Cardiac muscle cell (in vitro differentiated cells and primary cell): Measurements from ENCODE around the gene PLEKHM1. TPM values are rescaled to one million over a fixed set of nuclear protein-coding genes. Genes with fewer than 3 reads are reported as not detected.
"Not testable (repeated sequence)": the region's sequence is repeated elsewhere in the genome, so short reads cannot be mapped to it uniquely, and the experiment has no call there.

ENCODE experiments used
- DNase-seq, 2 donors: peaks; one replicate each; pipeline versions ENCODE4 v3.0.0 to v3.0.0-alpha.2; 2010 to 2017; ENCODE audit warnings: low read depth in 1 of 2, low spot score in 1 of 2
- H3K27ac ChIP-seq: fragments of 200-600 bp; sonication (generic); 2 replicates; pipeline ENCODE4 v1.5.1; 2016
- H3K27me3 ChIP-seq: fragments of 200-600 bp; sonication (generic); 2 replicates; pipeline ENCODE4 v1.6.0; 2016; ENCODE audit warnings: control low read depth
- H3K36me3 ChIP-seq: fragments of 200-600 bp; sonication (generic); 2 replicates; pipeline ENCODE4 v1.5.1; 2016; ENCODE audit warnings: control low read depth
- H3K4me1 ChIP-seq: fragments of 200-600 bp; sonication (generic); 2 replicates; pipeline ENCODE4 v1.8.1; 2017; ENCODE audit warnings: low read depth, mild to moderate bottlenecking, mixed run types
- H3K4me3 ChIP-seq: fragments of 200-600 bp; sonication (generic); 2 replicates; pipeline ENCODE4 v1.5.1; 2016; ENCODE audit warnings: mild to moderate bottlenecking
- H3K9me3 ChIP-seq: fragments of 200-600 bp; sonication (generic); 2 replicates; pipeline ENCODE4 v1.5.1; 2017; ENCODE audit warnings: low read depth, mild to moderate bottlenecking, control low read depth
- polyA plus RNA-seq: library from polyadenylated mRNA; unstranded; fragments of >200 nt; fragmentation: Nextera tagmentation; extraction: Ambion mirVana; gene quantifications from 2 replicates; pipeline ENCODE4 v1.2.1, GENCODE V29; 2016
- total RNA-seq: library from RNA; depleted of rRNA; stranded (reverse); fragments of >200 nt; gene quantifications from 2 replicates; pipeline ENCODE4 v1.2.3, GENCODE V29; 2016
- TF ChIP-seq, protein P1 (sequence below): IDR thresholded peaks from 2 replicates; pipeline ENCODE4 v1.5.1; 2012; ENCODE audit warnings: low read depth, mild to moderate bottlenecking, low read length

Gene PLEKHM1
- total and polyA plus RNA-seq, 2 experiments from 2014 or later = 13.5 to 50.8 TPM

DNA sequence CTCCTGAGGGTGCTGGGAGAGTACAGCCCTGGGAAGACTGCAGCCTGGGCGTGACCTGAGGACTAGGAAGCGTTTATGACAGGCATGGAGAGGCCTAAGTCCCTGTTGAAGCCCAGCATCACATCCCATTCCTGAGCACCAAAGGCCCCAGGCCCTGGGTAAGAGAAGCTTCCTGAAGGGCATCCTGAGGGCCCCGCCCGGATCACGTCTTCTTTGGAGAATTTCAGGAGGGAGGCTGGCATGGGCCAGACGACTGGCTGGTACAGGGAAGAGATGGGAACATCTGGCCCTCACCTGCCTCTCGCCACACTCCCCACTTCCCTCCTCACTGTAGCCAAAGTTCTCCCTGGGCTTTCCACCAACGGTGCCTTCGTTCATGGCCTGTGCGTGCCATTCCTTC is 46.2 kb downstream of the PLEKHM1 start:
- not testable (repeated sequence) for H3K27me3 ChIP-seq, H3K36me3 ChIP-seq, DNase-seq, H3K4me3 ChIP-seq, H3K9me3 ChIP-seq, H3K27ac ChIP-seq, H3K4me1 ChIP-seq

DNA sequence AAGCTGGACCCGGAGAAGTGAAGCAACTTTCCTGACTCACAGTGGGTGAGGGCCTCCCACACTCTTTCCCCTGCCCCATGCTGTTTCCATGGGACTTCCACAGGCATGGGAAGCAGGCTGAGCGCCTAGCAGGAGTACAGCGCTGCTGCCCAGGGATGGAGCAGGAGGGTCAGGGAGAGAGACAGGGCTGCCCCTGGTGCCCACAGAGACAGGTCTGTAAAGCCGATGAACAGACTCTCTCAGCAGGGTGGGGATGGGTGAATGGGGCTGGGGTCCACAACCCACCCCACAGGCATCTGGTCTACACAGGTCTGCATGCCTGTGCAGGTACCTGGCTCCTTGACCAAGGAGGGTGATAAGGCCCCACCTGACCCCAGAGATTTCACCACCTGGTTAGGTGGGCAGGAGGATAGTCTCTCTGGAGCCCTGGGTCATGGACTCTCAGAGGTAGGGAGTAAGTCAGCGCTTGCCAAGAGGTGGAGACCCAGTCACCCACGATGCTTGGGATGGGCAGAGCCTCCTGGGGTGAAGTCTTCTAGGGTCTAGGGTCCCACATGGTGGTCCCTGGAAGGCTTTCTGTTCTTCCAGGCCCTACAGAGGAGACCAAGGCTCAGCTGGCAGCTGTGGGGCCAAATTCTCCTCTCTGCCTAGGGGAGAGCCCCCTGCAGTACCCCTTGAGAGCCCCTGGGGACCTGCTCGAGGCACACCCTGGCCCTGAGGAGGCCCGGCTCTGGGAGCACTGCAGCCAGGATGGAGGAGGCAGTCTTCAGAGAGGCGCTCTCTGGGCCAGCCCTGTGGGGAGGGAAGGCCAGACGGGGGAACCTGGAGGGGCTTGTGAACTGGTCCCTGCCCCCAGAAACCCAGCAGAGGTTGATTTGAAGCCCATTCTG is 46.9 kb downstream of the PLEKHM1 start:
- not testable (repeated sequence) for DNase-seq

DNA sequence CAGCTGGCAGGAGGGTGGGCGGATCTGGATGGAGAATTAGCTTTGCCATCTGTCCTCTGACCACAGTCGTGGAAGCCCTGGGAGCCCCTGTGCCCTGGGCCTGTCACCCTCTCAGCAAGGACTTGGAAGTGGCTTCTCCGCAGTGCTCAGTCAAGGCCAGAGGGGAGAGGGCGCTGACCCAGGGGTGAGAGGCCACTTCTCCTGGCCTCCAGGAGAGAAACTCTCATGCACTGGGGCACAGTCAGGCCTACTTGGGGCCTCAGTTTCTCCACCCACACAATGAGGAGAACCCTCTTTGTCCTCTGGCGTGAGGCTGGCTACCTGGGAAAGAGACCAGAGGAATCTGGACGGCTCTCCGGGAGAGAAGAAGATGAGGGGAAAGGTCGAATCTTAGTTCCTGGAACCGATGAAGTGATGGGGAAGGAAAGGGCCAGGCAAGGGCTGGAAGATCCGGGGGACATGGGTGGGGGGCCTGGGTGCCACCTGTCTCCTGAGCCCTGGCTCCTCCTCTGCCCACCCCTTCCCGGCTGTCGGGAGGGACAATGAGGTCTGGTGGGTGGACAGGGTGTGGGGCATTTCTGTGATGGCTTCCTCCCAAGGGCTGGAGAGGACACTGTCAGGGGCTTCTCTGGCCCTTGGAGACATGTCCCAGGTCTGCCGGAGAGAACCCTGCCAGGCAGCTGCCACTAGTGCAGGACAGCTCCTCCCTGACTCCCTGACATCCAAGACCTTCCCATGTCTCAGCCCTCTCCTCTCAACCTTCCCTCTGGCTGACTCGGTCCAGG is 48.8 kb downstream of the PLEKHM1 start:
- H3K4me1 ChIP-seq = no peaks in the 10 kb centered on the region

More for the DNA sequence above, 46.9 kb downstream of the PLEKHM1 start:
- H3K4me3 ChIP-seq, H3K27ac ChIP-seq, H3K27me3 ChIP-seq, H3K4me1 ChIP-seq, H3K36me3 ChIP-seq, H3K9me3 ChIP-seq: not testable (repeated sequence)

DNA sequence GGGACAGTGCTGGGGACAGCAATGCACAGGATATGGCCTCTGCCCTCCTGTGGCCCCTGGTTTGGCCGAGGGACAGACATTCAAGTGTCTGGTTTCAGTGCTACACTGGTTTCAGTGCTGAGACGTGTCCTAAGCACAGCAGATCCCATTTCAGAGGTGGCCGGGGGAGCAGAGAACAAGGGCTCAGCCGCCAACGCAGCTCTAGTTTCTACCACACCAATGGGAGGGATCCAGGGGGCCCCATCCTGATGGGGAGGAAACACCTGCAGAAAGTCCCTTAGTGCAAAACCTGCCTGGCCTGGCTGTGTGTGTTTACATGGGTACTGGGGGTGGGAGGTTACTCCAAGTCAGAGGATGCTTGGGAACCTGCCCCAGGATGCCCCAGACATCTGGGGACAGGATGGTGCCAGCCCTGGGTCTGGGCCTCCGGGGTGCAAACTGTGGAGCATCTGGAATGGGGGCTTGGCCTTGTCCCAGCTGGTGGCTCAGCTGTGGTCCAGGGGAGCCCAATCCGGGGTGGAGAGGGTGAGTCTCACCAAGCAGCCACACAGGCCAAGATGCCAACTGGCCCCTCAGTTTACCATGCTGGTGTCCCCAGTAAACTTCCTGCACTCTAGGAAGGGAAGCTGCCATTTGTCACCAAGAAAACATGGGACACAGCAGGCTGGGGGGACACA is 49.5 kb downstream of the PLEKHM1 start:
- not testable (repeated sequence) for H3K9me3 ChIP-seq, H3K27ac ChIP-seq, H3K4me1 ChIP-seq, DNase-seq, H3K4me3 ChIP-seq, H3K27me3 ChIP-seq, H3K36me3 ChIP-seq

More for the DNA sequence above, 48.8 kb downstream of the PLEKHM1 start:
- DNase-seq = no peak
- no peaks in the 10 kb centered on the region for H3K36me3 ChIP-seq
- no peak overlapping the region for H3K27ac ChIP-seq
- no peaks in the 10 kb centered on the region for H3K27me3 ChIP-seq
- TF ChIP-seq, protein P1, sequence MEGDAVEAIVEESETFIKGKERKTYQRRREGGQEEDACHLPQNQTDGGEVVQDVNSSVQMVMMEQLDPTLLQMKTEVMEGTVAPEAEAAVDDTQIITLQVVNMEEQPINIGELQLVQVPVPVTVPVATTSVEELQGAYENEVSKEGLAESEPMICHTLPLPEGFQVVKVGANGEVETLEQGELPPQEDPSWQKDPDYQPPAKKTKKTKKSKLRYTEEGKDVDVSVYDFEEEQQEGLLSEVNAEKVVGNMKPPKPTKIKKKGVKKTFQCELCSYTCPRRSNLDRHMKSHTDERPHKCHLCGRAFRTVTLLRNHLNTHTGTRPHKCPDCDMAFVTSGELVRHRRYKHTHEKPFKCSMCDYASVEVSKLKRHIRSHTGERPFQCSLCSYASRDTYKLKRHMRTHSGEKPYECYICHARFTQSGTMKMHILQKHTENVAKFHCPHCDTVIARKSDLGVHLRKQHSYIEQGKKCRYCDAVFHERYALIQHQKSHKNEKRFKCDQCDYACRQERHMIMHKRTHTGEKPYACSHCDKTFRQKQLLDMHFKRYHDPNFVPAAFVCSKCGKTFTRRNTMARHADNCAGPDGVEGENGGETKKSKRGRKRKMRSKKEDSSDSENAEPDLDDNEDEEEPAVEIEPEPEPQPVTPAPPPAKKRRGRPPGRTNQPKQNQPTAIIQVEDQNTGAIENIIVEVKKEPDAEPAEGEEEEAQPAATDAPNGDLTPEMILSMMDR = no peak
- H3K9me3 ChIP-seq = no peaks in the 10 kb centered on the region
- no peak overlapping the region for H3K4me3 ChIP-seq

DNA sequence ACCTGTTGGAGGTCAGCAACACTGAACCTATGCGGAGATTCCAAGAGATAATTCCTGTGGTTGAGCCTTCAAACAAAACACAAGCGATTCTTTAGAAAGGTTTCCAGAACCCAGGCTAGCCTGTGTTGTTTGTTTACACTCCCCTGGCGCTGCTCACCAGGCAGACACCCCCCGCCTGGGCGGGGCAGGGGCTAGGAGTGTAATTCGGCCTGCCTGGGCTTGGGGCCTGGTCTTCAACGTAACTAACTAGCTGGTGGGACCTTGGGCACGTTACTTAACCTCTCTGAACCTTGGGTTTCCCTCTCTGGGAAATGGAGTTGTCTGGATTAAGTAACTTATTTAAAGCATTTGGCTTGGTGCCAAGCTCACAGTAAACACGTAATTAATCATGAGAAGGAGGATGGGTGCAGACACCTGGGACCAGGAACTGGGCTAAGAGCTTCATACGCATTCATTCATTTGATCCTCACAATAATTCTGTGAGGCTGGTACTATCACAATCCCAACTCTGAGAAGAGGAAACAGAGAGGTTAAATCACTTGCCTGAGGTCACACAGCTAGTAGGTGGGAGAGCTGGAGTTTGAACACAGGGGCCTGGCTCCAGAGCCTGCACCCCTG is 50.3 kb downstream of the PLEKHM1 start:
- Histone ChIP-seq H3K4me3 (no peak overlapping the region), H3K36me3 (no peaks in the 10 kb centered on the region), H3K27me3 (no peaks in the 10 kb centered on the region), H3K27ac (no peak overlapping the region), H3K9me3 (no peaks in the 10 kb centered on the region), H3K4me1 (no peaks in the 10 kb centered on the region)
- TF ChIP-seq, protein P1 = no peak
- DNase-seq = peak in 1 of 2 donors; percentile 14

DNA sequence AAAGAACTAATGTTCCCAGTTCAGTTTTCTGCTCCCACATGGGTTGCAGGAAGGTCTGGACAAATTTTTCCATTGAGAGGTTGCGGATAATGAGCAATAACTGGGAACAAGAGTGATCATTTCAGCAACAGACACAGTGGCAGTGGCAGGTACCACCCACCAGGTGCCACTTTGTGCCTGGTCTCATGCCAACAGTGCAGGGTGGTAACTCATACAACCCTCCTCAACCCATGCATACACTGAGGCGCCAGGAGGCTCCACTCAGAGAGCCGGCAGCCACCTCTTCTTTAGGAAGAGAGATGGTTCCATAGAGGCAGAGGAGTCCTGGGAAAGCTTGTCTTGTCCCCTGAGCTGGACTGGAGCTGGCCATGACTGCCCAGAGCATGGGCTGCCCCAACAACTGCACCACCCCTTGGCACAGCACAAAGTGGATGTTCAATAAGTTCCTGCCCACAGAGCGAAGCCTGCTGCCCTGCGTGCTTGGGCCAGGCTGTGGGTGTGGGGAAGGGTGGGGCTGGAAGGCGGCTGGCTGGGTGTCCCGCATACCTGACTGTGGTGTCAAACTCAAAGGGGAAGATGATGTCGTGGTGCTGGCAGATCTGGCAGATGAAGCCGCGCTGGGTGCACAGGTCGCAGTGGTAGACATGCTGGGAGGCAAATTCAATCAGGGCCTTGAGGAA is 51.5 kb downstream of the PLEKHM1 start:
- Histone ChIP-seq H3K36me3 (no peaks in the 10 kb centered on the region), H3K4me1 (no peaks in the 10 kb centered on the region), H3K9me3 (no peaks in the 10 kb centered on the region), H3K27me3 (no peaks in the 10 kb centered on the region), H3K27ac (no peak overlapping the region), H3K4me3 (no peak overlapping the region)
- no peak for DNase-seq
- TF ChIP-seq, protein P1 = no peak
